HG02981 (cell line): ENCODE data around the gene SERTAD1.

Experiments
- ATAC-seq: cut with Tn5 transposase; IDR thresholded peaks from one replicate; pipeline ENCODE4 v1.9.1; 2021; ENCODE audit warnings: mild to moderate bottlenecking, moderate library complexity; ENCODE audit not compliant: unreplicated experiment

SERTAD1 gene

DNA sequence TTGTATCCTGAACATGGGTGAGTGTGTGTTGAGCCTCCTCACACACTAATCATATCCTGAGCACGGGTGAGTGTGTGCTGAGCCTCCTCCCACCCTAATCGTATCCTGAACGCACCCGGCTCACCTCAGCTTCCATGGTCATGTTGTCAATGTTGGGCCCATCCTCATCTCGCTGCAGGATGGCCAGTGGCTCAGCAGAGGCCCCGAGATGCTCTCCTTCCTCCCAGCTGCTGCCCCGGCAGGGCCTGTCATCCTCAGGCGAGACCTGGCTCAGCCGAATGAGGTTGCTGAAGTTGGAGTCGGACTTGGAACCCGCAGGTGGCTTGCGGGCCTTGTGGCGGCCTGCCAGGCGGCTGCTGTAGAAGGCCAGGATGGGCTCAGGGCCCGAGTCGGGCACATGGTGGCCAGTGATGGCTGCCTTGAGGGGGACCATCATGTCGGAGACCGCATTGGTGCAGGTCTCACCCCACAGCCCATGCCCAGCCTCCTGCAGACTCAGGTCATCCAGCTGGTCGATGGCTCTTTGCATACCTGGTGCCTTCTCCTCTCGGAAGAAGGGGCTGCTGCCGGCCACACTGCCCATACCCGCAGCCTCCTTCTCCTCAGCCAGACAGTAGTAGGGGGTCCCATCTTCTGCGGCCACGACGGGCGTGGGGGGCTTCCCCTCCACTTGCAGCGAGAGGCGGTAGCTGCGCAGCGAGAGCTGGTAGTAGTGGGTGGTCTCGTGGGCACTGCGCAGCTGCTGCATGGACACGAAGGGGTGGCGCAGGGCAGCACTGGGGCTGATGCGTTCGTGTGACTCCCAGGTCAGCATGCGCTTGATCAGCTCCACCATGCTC, 45.4 kb downstream of the SERTAD1 start:
- no peak for ATAC-seq

DNA sequence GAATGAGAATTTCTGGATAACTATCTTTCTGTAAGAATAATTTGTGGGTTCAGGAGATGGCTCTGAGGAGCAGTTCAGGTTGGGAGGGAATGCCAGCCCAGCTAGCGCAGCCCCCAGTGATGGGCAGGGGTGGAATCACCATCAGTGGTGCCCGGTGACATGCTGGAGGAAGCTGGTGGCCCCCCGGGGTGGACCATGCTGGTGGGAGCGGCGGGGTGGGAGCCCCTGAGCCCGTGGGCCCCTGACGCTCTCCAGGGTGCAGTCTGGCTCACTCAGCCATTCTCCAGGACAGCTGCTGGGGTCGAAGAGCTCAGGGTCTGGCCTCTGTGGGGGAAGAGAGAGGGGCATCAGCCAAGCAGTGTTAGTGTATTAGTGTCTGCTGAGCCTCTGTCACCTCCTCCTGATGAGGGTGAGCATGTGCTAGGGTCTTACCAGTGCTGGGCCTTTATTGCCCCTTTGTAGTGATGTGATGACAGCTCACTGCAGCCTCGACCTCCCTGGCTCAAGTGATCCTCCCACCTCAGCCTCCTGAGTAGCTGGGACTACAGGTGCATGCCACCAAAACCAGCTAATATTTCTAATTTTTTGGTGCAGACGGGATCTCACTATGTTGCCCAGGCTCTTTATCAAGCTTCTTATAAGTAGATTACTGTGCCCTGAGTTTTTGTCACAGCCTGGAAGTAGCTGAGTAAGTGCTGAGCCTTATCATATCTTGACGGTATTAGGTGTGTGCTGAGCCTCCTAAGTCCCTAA, 46.2 kb downstream of the SERTAD1 start:
- ATAC-seq = no peak

DNA sequence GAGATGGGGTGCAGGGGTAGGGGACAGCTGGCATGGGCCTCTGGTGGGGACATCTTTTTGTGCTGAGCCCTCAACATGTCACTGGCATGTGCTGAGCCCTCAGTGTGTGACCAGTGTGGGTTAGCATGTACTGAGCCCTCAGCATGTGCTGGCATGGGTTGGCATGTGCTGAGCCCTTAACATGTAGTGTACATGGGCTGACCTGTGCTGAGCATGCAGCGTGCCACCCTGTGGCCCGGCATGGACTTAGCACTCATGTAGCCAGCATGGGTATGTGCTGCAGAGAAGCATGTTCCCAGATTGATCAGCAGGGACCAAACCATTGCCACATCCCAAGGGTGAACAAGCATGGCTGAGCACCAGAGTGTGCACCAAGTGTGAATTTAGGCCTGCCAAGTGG, 47.3 kb downstream of the SERTAD1 start:
- ATAC-seq = no peak

DNA sequence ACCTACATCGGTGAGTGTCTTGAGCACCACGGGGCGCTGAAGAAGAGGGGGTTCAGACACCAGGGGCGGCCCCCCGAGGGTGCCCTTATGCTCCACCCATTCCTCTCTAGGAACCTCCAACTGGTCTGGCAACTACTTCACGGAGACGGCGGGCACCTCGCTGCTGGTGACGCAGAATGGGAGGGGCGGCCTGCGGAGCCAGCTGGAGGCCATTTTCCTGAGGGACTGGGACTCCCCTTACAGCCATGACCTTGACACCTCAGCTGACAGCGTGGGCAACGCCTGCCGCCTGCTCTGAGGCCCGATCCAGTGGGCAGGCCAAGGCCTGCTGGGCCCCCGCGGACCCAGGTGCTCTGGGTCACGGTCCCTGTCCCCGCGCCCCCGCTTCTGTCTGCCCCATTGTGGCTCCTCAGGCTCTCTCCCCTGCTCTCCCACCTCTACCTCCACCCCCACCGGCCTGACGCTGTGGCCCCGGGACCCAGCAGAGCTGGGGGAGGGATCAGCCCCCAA, 47.9 kb downstream of the SERTAD1 start:
- ATAC-seq = no peak

DNA sequence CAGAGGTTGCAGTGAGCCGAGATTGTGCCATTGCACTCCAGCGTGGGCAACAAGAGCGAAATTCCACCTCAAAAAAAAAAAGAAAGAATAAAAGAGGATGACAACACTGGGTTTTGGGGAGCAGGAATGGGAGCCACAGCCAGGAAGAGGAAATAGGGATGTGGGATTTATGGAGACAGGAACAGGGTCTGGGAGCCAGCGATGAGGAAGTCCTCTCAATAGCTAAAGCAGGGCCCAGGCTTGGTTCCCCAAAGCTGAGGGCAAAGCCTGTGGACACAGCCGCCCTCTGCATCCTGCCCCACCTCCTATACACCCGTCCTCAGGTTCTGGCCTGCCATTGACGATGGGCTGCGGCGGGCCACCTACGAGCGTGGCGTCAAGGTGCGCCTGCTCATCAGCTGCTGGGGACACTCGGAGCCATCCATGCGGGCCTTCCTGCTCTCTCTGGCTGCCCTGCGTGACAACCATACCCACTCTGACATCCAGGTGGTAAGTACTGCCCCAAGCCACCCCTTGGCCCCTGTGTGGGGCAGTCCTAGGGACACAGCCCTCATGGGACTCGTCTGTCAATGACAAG, 49.4 kb downstream of the SERTAD1 start:
- no peak for ATAC-seq

DNA sequence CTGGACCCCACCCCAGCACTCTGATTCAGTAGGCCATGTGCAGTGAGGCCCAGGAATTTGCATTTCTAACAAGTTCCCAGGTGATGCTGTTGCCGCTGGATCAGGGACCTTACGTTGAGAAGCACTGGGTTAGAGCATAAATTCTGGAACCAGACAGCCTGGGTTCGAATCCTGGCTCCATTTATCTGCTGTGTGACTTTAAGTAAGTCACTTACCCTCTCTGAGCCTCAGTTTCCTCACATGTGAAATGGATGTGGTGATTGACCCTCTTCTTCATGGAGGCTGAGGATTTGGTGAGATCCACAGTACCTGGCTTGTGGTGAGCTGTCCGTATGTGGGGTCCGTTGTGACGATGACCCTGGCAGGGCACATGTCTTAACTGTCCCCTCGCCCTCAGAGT, 51.7 kb downstream of the SERTAD1 start:
- no peak for ATAC-seq

DNA sequence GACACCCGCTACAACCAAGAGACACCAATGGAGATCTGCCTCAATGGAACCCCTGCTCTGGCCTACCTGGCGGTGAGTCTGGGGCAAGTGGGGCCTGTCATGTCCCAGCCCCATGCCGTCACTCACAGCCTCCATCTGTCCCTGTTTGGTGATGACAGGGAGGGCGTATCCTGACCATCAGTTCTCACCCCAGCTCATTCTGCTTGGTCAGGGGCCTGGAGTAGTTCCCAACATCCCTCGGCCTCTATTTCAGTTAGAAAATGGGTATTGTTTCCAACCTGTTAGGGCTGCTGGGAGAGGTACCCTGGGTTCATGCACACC, 54.0 kb downstream of the SERTAD1 start:
- ATAC-seq = no peak
